SK-N-SH (cell line): ENCODE results near the gene PARP1. TPM values are rescaled to one million over a fixed set of nuclear protein-coding genes. Genes with fewer than 3 reads are reported as not detected.
"Not testable (repeated sequence)": the region's sequence is repeated elsewhere in the genome, so short reads cannot be mapped to it uniquely, and the experiment has no call there.

Experiments used
- CTCF ChIA-PET: fragments of 300-600, 350-600 bp; formaldehyde crosslinking; extraction: SDS; loops from one replicate; lab custom pipeline; 2021; lab: Yijun Ruan, JAX
- POLR2A ChIA-PET: fragments of 350-600 bp; sonication (Branson Sonifier 250); formaldehyde crosslinking; extraction: SDS; loops from one replicate; lab custom pipeline; 2020; ENCODE audit warnings: antibody characterized with exemption, inconsistent platforms; lab: Yijun Ruan, JAX
- DNase-seq: peaks from one replicate; pipeline ENCODE4 v3.0.0; 2012
- H2AFZ ChIP-seq: fragments of 200-600 bp; sonication (generic); 2 replicates; pipeline ENCODE4 v1.8.1; 2016; ENCODE audit warnings: antibody characterized with exemption, mild to moderate bottlenecking, low read depth
- H3F3A ChIP-seq: fragments of 200-600 bp; sonication (generic); replicated peaks from 2 replicates; pipeline ENCODE3; 2016; ENCODE audit warnings: antibody characterized with exemption, mild to moderate bottlenecking; ENCODE audit not compliant: insufficient read depth
- H3K27ac ChIP-seq, 2 experiments: fragments of 200-500 bp in 1 of 2; fragments of 200-600 bp in 1 of 2; sonication (Bioruptor generic) in 1 of 2; sonication (generic), shearing (Covaris generic) in 1 of 2; 2 replicates each; pipeline versions ENCODE4 v1.5.1 to v1.6.1; 2014 to 2016; ENCODE audit warnings: low read depth in 2 of 2, inconsistent platforms in 1 of 2, low read length in 1 of 2, mild to moderate bottlenecking in 1 of 2, mixed read lengths in 1 of 2
- H3K27me3 ChIP-seq: fragments of 200-600 bp; sonication (generic), shearing (Covaris generic); 2 replicates; pipeline ENCODE4 v1.6.1; 2016; ENCODE audit warnings: mixed run types; ENCODE audit not compliant: insufficient read depth
- H3K36me3 ChIP-seq, 2 experiments: fragments of 200-500 bp in 1 of 2; fragments of 200-600 bp in 1 of 2; sonication (Bioruptor generic) in 1 of 2; sonication (generic) in 1 of 2; replicated peaks in 1 of 2; 2 replicates each; pipeline versions ENCODE3 to v1.5.1; 2014 to 2016; ENCODE audit warnings: low read length in 1 of 2, mild to moderate bottlenecking in 1 of 2; ENCODE audit not compliant: insufficient read depth in 2 of 2, control insufficient read depth in 1 of 2
- H3K4me1 ChIP-seq, 2 experiments: fragments of 200-500 bp in 1 of 2; fragments of 200-600 bp in 1 of 2; sonication (Bioruptor generic) in 1 of 2; sonication (generic), shearing (Covaris generic) in 1 of 2; 2 replicates each; pipeline versions ENCODE4 v1.5.1 to v1.6.1; 2014 to 2016; ENCODE audit warnings: low read depth in 1 of 2, low read length in 1 of 2, mixed run types in 1 of 2; ENCODE audit not compliant: insufficient read depth in 2 of 2, control insufficient read depth in 1 of 2
- H3K4me2 ChIP-seq: fragments of 200-600 bp; sonication (generic), shearing (Covaris generic); 2 replicates; pipeline ENCODE4 v1.6.1; 2017; ENCODE audit warnings: mixed run types
- H3K4me3 ChIP-seq, 2 experiments: fragments of 200-500 bp in 1 of 2; fragments of 200-600 bp in 1 of 2; sonication (Bioruptor generic) in 1 of 2; sonication (generic), shearing (Covaris generic) in 1 of 2; 2 replicates each; pipeline versions ENCODE4 v1.5.1 to v1.8.1; 2014 to 2016; ENCODE audit warnings: low read depth in 2 of 2, inconsistent platforms in 1 of 2, low read length in 1 of 2, mild to moderate bottlenecking in 1 of 2, mixed read lengths in 1 of 2, moderate library complexity in 1 of 2
- H3K79me2 ChIP-seq: fragments of 200-600 bp; sonication (generic); 2 replicates; pipeline ENCODE4 v1.8.1; 2017; ENCODE audit warnings: mild to moderate bottlenecking; ENCODE audit not compliant: insufficient read depth
- H3K9ac ChIP-seq: fragments of 200-600 bp; sonication (generic); 2 replicates; pipeline ENCODE4 v1.6.1; 2017; ENCODE audit warnings: mixed run types
- H3K9me2 ChIP-seq: fragments of 200-600 bp; sonication (generic); 2 replicates; pipeline ENCODE4 v1.6.1; 2017; ENCODE audit warnings: mixed run types
- H3K9me3 ChIP-seq: fragments of 200-600 bp; sonication (generic); 2 replicates; pipeline ENCODE4 v1.6.1; 2017; ENCODE audit warnings: mixed run types, mild to moderate bottlenecking, moderate library complexity
- H4K20me1 ChIP-seq: fragments of 200-600 bp; sonication (generic); 2 replicates; pipeline ENCODE4 v1.6.1; 2017; ENCODE audit warnings: mild to moderate bottlenecking, mixed run types; ENCODE audit not compliant: insufficient read depth
- CHD2 ChIP-seq: fragments of 150-350 bp; IDR thresholded peaks from 2 replicates; pipeline ENCODE4 v1.6.1; 2018; ENCODE audit warnings: low read length; ENCODE audit not compliant: partially characterized antibody
- CTCF ChIP-seq: fragments of 200-600 bp; sonication (generic); IDR thresholded peaks from 2 replicates; pipeline ENCODE4 v1.6.1; 2017; ENCODE audit warnings: antibody characterized with exemption, mild to moderate bottlenecking, moderate library complexity
- EP300 ChIP-seq, 2 experiments: IDR thresholded peaks; 2 replicates each; pipeline versions ENCODE4 v1.4.0 to v1.6.1; 2012; ENCODE audit warnings: borderline replicate concordance in 1 of 2, low read depth in 1 of 2, low read length in 1 of 2
- IRF3 ChIP-seq: fragments of 150-350 bp; IDR thresholded peaks from 2 replicates; pipeline ENCODE4 v1.6.1; 2016; ENCODE audit warnings: mild to moderate bottlenecking, low read depth, low read length
- MEF2A ChIP-seq: IDR thresholded peaks from 2 replicates; pipeline ENCODE4 v1.4.0; 2012; ENCODE audit warnings: low read depth, borderline replicate concordance
- MXI1 ChIP-seq: IDR thresholded peaks from 2 replicates; pipeline ENCODE4 v1.6.1; 2012; ENCODE audit warnings: mild to moderate bottlenecking, low read depth, low read length, improper control_type of control experiment
- NFIC ChIP-seq: IDR thresholded peaks from 2 replicates; pipeline ENCODE4 v1.4.0; 2012; ENCODE audit warnings: borderline replicate concordance
- PBX3 ChIP-seq: IDR thresholded peaks from 2 replicates; pipeline ENCODE4; 2012
- RCOR1 ChIP-seq: fragments of 150-350 bp; IDR thresholded peaks from 2 replicates; pipeline ENCODE4 v1.6.1; 2017; ENCODE audit warnings: antibody characterized with exemption, low read length
- REST ChIP-seq: IDR thresholded peaks from 2 replicates; pipeline ENCODE4 v1.6.1; 2012; ENCODE audit warnings: mild to moderate bottlenecking, low read depth, low read length, moderate library complexity
- RFX5 ChIP-seq: IDR thresholded peaks from 2 replicates; pipeline ENCODE4 v1.6.1; 2012; ENCODE audit warnings: mild to moderate bottlenecking, improper control_type of control experiment, low read length
- RXRA ChIP-seq: IDR thresholded peaks from 2 replicates; pipeline ENCODE4 v1.4.0; 2012; ENCODE audit warnings: low read depth, mild to moderate bottlenecking, borderline replicate concordance
- SIN3A ChIP-seq: IDR thresholded peaks from 2 replicates; pipeline ENCODE4 v1.6.1; 2012; ENCODE audit warnings: low read depth, mild to moderate bottlenecking, low read length, moderate library complexity, borderline replicate concordance
- TAF1 ChIP-seq: IDR thresholded peaks from 2 replicates; pipeline ENCODE4 v1.6.1; 2012; ENCODE audit warnings: low read depth, mild to moderate bottlenecking, low read length, moderate library complexity, borderline replicate concordance
- ZBTB33 ChIP-seq: IDR thresholded peaks from 2 replicates; pipeline ENCODE4 v1.4.0; 2012; ENCODE audit warnings: low read depth, borderline replicate concordance
- WGBS: methylation state at CpG from one replicate; pipeline ENCODE4 v1.1.6; 2017; ENCODE audit warnings: low lambda C conversion rate; 5-methylcytosine and 5-hydroxymethylcytosine counted together
- polyA plus RNA-seq, 3 experiments: library from polyadenylated mRNA; depleted of rRNA; stranded (reverse); fragments of >200 nt; gene quantifications; 2 replicates each; pipeline ENCODE4 v1.2.3, GENCODE V29; 2012

Gene PARP1
- polyA plus RNA-seq, 1 of the 3 experiments (the other 2 are of a cell fraction): 239 TPM

GRCh38 chr1:226431898-226432297, 24.0 kb upstream of the PARP1 start:
- H3F3A ChIP-seq: not testable (repeated sequence)
- 94% methylated on average over 2 of the region's 2 CpGs for WGBS

GRCh38 chr1:226429858-226430715, 22.2 kb upstream of the PARP1 start:
- ChIA-PET CTCF (interaction anchor here (0.7 to 1.3 kb wide), 6 partner anchors 9 to 205 kb away, joined by 3 to 4 read pairs (median 3); partner anchors contain the start of gene PARP1), POLR2A (no interaction called here)
- no peaks in the 10 kb centered on the region for H3K79me2 ChIP-seq
- DNase-seq: no peak
- H3K4me1 ChIP-seq: peaks cover 0 to 6% of the 10 kb centered on the region in 2 experiments; a peak in 1 of 4 replicates
- H4K20me1 ChIP-seq: no peaks in the 10 kb centered on the region
- no peaks in the 10 kb centered on the region for H3K36me3 ChIP-seq
- no peaks in the 10 kb centered on the region for H3K27me3 ChIP-seq
- no peaks in the 10 kb centered on the region for H3K9me2 ChIP-seq
- no peaks in the 10 kb centered on the region for H3K9me3 ChIP-seq
- no peak overlapping the region for H3K4me3 ChIP-seq
- H3K27ac ChIP-seq: no peak overlapping the region
- H2AFZ ChIP-seq: no peak overlapping the region
- 69% methylated on average over 11 of the region's 14 CpGs for WGBS
- H3K4me2 ChIP-seq: no peak overlapping the region
- no peaks in the 10 kb centered on the region for H3F3A ChIP-seq
- no peak overlapping the region for H3K9ac ChIP-seq
- TF ChIP-seq MXI1 (no peak), RCOR1 (no peak), CTCF (no peak), TAF1 (no peak), REST (no peak), CHD2 (no peak), MEF2A (no peak), ZBTB33 (no peak), RXRA (no peak), PBX3 (no peak), RFX5 (no peak), SIN3A (no peak), EP300 (IDR thresholded peaks at IDR 0.05; ENCODE audit: borderline replicate concordance in 1 of 2, low read depth in 1 of 2, low read length in 1 of 2) (no peak), NFIC (no peak), IRF3 (no peak)

More at GRCh38 chr1:226431898-226432297, 24.0 kb upstream of the PARP1 start:
- H3K36me3 ChIP-seq, H3K9me2 ChIP-seq, H3K4me2 ChIP-seq, H3K4me1 ChIP-seq, H2AFZ ChIP-seq, POLR2A ChIA-PET, H3K27ac ChIP-seq, H3K4me3 ChIP-seq, DNase-seq, H3K79me2 ChIP-seq, H3K9ac ChIP-seq, H4K20me1 ChIP-seq, H3K27me3 ChIP-seq, H3K9me3 ChIP-seq: not testable (repeated sequence)
- CTCF ChIA-PET: interaction anchor here (2.3 kb wide), 1 partner anchor 7 kb away, joined by 13 read pairs; no protein-coding TSS in a partner anchor
